Lung microvascular endothelial cell (primary cell): ENCODE measurements around the gene MPL. TPM values are rescaled to one million over a fixed set of nuclear protein-coding genes. Genes with fewer than 3 reads are reported as not detected.
"Not testable (repeated sequence)": the region's sequence is repeated elsewhere in the genome, so short reads cannot be mapped to it uniquely, and the experiment has no call there.

Experiments used
- DNase-seq, 2 donors: peaks; one replicate each; pipeline versions ENCODE4 v3.0.0 to v3.0.0-alpha.2; 2010; ENCODE audit warnings: low read depth in 2 of 2
- total RNA-seq: library from RNA; depleted of rRNA; stranded (reverse); fragments of >200 nt; gene quantifications from 2 replicates; pipeline ENCODE4 v1.2.1, GENCODE V29; 2014

Gene MPL
- total RNA-seq, 1 donor from 2014 or later: under 0.01 TPM

DNA sequence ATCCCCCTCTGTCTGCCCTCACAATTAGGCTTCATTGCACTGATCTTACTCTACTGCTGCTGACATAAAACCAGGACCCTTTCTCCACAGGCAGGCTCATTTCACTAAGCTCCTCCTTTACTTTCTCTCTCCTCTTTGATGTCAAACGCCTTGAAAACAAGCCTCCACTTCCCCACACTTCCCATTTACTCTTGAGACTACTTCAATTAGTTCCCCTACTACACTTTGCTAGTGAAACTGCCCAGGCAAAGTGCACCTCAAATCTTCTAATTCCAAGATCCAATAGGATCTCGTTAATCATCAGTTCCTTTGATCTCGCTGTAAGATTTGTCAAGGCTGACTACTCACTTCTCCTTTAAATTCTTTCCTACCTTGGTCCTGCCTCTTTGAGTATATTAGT is 15.3 kb downstream of the MPL start:
- DNase-seq: no peak

DNA sequence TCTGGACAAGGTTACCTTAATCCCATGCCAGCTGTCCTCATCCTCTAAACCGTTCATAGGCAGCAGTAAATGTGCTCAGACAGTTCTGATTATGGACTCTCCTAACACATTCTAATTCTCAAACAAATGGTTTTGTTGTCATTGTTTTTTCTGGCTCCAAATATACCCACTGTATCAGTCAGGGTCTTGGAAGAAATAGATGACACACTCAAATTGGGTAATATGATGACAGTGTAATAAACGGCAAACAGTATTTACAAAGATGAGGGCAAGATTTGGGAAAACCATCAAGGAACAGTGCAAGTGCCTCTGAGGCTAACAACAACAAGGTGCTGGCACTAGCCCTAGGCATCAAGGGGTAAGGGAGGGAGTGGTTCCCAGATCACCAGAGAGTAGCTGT is 16.9 kb downstream of the MPL start:
- no peak for DNase-seq

- no peak for DNase-seq
These were observed 17.3 kb downstream of the MPL start for GRCh38 chr1:43354936-43355335.

DNA sequence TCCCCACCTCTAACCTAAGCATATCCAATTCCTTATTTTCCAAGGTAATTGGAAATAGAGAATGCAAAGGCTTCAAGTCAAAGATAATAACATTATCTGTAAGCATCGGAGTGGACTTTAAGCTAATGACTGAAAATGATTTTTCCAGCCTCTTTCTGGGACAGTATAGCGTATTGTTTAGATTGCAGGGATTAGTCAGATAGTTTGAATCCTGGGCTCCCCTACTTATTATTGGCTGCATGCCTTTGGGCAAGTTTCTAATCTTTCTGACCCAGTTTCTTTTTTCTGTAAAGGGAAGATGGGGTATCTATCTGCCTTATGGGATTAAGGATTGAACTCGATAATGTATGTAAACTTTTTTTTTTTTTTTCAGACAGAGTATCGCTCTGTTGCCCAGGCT is 19.6 kb downstream of the MPL start:
- no peak for DNase-seq

DNA sequence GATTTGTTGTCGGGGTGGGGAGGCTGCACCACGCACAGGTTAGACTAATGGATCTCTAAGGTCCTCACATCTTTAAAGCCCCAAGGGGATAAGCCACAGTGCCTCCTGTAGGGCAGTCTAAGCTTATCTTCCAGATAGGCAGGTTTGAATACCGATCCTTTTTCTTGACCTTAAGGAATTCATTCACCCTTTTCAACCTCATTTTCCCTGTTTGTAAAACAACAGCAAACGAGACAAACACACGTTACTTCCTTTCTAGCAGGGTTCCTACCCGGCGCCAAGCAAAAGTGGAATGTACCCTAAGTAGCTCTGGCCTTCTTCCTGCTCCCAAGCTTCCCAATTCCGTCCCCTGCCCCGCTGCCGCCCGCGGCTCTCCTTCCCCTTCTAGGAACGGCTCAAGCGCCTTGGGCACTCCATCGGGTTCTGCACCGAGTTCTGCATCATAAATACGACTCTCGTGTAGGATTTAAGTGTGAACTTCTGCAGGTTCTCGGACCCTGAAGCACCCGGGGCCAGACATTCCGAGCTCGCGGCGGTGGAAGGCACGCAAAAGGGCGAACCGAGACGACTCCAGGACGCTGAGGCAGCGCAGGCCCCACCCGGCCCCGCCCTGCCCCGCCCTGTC is 20.6 kb downstream of the MPL start:
- peak; percentile 52 to 65 for DNase-seq

DNA sequence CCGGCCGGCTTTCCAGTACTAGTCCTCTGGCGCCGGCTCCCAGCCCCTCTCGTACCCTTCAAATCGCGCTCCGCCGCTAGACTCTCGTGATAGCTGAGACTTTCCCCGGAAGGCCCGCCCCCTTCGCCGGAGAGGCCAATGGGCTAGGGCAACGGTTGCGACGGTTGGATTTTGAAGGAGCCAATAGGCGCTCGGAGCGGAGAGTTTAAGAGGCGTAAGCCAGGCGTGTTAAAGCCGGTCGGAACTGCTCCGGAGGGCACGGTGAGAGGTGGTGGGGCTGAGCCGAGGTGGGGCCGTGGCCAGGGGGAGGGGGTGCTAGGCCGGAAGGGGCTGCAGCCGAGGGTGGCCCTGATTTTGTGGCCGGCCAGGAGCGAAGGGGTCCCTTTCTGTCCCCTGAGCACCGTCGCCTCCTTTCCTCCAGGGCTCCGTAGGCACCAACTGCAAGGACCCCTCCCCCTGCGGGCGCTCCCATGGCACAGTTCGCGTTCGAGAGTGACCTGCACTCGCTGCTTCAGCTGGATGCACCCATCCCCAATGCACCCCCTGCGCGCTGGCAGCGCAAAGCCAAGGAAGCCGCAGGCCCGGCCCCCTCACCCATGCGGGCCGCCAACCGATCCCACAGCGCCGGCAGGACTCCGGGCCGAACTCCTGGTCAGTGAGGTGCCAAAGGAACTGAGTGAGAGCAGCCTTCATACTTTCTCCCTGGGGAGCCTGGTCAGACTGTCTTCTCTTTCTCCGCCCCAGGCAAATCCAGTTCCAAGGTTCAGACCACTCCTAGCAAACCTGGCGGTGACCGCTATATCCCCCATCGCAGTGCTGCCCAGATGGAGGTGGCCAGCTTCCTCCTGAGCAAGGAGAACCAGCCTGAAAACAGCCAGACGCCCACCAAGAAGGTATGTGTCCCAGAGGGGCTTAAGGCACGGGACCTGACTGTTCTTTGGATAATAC is 21.4 kb downstream of the MPL start, which contains the start of gene CDC20:
TSS of gene CDC20 (plus strand) at position 236 of the 948 bp plus-strand sequence. CDS start at position 471, 235 bp downstream.
- DNase-seq: peak; percentile 96

GRCh38 chr1:43359696-43360095 is 22.1 kb downstream of the MPL start:
- DNase-seq: peak in 1 of 2 donors; percentile 9

- DNase-seq: no peak
These were observed 23.0 kb downstream of the MPL start for GRCh38 chr1:43360616-43361015.

DNA sequence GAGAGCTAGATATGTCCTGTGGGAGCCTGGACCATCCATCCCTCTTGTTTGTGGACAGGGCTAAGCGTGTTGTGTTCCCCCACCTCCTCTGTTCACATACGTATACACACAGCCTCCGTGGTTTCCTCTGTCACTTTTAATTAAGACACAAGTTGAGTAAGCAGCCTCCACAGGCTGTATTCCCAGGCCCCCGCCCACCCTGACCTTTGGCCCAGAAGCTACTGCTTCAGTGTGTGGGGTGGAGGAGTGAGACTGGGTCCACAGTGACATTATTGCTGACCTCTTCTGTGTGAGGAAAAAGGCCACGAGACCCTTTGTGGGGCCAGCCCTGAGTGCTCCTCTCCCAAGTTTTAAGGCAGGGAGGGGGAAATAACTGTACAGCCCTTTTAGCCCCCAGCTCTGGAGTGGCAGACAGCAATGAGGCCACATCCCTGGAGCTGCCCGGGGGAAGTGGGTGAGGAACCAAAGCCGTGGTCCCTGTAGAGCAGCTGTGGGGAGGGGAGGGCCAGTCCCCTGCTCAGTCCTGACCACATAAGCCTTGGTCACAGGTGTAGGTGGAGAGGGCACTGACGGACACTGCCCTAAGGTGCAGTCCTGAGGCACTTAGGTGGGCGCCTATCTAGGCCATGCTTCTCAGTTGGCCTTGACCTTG is 25.8 kb downstream of the MPL start:
- DNase-seq: no peak

GRCh38 chr1:43363935-43364525 is 26.4 kb downstream of the MPL start:
- no peak for DNase-seq

GRCh38 chr1:43365678-43366077 is 28.1 kb downstream of the MPL start:
- no peak for DNase-seq

- DNase-seq: no peak
These were observed 28.6 kb downstream of the MPL start for GRCh38 chr1:43366179-43366578.

DNA sequence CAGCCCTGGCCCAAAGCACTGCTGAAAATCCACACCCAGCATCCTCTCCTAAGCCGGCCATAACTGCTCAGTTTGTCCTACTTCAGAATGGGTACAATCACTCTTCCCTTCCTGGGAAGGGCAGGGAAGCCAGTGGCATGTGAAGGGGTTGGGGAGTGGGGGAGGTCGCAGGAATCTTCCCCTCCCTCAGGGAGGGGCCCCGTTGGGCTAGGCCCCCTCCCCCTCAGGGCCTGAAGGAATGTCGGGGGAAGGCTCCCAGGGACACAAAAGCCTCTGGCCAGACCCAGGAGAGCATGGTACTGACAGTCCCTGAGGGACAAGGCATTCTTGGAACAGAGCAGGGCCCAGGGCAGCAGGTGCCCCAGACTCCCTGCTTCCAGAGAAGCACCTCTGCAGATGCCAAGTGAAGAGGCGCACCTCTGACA is 29.0 kb downstream of the MPL start:
- no peak for DNase-seq

DNA sequence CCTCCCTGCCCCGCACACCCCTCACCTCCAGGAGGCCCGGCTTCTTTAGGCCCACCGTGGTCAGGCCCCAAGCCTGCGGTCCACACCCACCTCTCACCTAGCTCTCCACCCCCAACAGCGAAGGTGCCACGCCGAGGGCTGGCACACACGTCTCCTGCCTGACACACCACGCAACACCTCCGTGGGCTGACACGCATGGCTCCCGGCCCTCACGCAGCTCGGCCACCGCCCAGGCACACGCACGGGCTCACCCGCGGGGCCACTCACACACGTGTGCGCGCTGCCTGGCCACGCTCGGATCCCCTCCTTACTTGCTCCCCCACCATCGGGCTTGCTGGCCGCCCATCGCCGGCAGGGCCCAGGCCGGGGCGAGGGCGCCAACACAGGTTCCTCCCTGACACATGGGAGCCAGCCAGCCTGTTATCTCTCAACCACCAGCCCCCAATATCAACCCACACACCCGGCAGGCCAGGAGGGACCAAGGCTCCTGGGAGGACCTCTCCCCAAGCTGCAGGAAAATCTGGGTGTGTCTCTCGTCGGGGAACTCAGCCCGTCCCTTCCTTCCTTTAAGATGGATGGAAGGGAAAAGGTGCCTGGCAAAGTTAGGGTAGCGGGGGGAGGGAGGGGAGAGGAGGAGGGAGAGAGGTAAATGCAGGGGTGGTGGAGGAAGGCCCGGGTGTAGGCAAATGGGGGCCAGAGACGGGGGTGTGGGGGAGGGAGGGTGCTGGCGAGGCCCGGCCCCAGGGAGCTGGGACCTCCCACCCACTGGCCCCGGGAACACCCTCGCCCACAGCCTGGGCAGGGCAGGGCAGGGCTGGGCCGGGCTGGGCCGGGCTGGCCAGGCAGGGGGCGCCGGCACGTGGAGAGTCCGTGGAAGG is 29.6 kb downstream of the MPL start:
- peak; percentile 33 to 41 for DNase-seq

DNA sequence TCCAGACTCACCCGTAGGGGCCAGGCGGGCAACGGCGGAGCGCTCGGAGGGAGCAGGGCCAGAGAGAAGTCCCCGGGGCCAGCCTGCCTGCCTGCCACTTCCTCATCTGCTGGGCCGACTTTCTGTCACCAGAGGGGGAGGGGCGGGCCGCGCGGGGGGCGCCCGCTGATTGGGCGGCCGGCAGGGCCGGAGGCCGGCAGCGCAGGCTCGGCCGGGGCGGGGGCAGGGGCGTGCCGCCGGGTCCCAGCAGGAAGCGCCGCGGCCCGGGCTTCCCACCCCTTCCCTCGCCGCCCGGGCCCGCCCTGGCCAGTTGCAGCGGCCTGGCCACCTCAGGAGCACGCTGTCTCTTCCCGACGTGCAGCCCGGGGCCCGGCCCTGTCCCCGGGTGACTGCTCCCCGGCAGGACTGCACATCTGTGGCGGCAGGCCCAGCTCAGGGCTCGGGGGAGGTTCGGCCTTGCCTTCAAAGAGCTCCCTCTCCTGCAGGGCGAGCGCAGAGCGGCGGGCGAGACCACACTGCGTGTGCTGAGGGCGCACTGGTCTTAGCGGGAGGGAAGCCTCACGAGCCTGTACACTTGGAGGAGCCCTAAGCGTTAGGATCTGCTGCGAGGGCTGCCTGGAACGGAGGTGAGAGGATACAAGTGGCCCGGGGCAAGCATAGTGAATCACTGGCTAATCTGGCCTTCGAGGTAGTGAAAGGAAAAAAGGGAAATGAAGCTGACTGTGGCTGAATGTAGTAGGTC is 30.5 kb downstream of the MPL start, which contains the start of gene ELOVL1:
TSS of gene ELOVL1 (minus strand) at position 108 of the 742 bp plus-strand sequence. CDS start 2,402 bp downstream, outside the sequence.
- DNase-seq: peak; percentile 89 to 92

GRCh38 chr1:43368646-43369020 is 31.0 kb downstream of the MPL start:
- DNase-seq: no peak

DNA sequence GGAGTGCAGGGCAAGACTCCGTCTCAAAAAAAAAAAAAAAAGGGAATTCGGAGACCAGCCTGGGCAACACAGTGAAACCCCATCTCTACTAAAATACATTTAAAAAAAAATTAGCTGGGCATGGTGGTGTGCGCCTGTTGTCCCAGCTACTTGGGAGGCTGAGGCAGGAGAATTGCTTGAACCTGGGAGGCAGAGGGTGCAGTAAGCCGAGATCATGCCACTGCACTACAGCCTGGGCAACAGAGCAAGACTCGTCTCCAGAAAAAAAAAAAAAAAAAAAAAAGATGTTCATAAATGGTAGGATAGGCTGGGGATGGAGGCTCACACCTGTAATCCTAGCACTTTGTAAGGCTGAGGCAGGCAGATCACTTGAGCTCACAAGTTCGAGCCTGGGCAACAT is 32.2 kb downstream of the MPL start:
- not testable (repeated sequence) for DNase-seq

- peak in 1 of 2 donors; percentile 29 for DNase-seq
These were observed 32.9 kb downstream of the MPL start for GRCh38 chr1:43370564-43370963.

GRCh38 chr1:43372172-43372571 is 34.6 kb downstream of the MPL start:
- no peak for DNase-seq
